Activated B cell treated with CpG ODN at 0.5 μM for 24 hours (primary cell): Measurements from ENCODE around the gene PCDHGA10. TPM values are rescaled to one million over a fixed set of nuclear protein-coding genes. Genes with fewer than 3 reads are reported as not detected.

Experiments
- ATAC-seq: fragments of 200-7000 bp; cut with Tn5 transposase; one replicate; pipeline ENCODE4 v1.10.0; 2021; ENCODE audit warnings: low read depth, mild to moderate bottlenecking, moderate library complexity
- CTCF ChIA-PET: fragments of 350-600 bp; sonication (Branson Sonifier 250); formaldehyde crosslinking; loops from one replicate; lab custom pipeline; 2021; ENCODE audit warnings: antibody characterized with exemption; lab: Charles Lee
- POLR2A ChIA-PET: fragments of 350-600 bp; sonication (Branson Sonifier 250); formaldehyde crosslinking; loops from one replicate; lab custom pipeline; 2021; ENCODE audit warnings: antibody characterized with exemption; lab: Charles Lee
- DNase-seq: peaks from one replicate; pipeline ENCODE4 v3.0.0; 2022
- H3K27ac Mint-ChIP-seq: one replicate; pipeline ENCODE4 v1.8.0; 2020; ENCODE audit warnings: mixed read lengths
- H3K27me3 Mint-ChIP-seq: one replicate; pipeline ENCODE4 v1.8.0; 2021; ENCODE audit warnings: mixed read lengths
- H3K36me3 Mint-ChIP-seq: one replicate; pipeline ENCODE4 v1.8.0; 2021; ENCODE audit warnings: low read depth, mixed read lengths
- H3K4me1 Mint-ChIP-seq: one replicate; pipeline ENCODE4 v1.8.0; 2021; ENCODE audit warnings: mixed read lengths
- H3K4me3 Mint-ChIP-seq: one replicate; pipeline ENCODE4 v1.8.0; 2020; ENCODE audit warnings: mild to moderate bottlenecking, mixed read lengths
- H3K9me3 Mint-ChIP-seq: one replicate; pipeline ENCODE4 v1.8.0; 2020; ENCODE audit warnings: mixed read lengths
- CTCF ChIP-seq: fragments of 200-600 bp; IDR thresholded peaks from one replicate; pipeline ENCODE4 v1.8.0; 2022; ENCODE audit warnings: antibody characterized with exemption, mild to moderate bottlenecking
- intact Hi-C: fragments of 100-400 bp; cut with micrococcal nuclease; formaldehyde crosslinking; loops from one replicate; pipeline ENCODE4 v1.15.1; 2024
- total RNA-seq: library from RNA; stranded (reverse); gene quantifications from 2 replicates; pipeline ENCODE4 v1.2.3, GENCODE V29; 2022

Gene PCDHGA10
- total RNA-seq, 1 donor from 2014 or later, result 1.3 TPM

DNA sequence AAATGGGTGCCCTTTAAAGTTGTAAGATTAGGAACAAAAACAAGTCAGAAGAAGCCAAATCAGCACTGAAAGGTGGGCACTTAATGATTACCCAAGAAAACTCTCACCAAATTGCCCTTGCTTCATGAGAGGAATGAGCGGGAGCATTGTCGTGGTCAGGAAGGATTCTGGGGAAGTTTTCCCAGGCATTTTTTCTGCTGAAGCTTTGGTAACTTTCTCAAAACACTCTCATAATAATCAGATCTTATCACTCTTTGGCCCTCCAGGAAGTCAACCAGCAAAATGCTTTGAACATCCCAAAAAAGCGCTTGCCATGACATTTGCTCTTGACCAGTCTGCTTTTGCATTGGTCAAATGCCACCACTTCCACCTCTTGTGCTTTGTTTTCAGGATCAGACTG, 52.6 kb downstream of the PCDHGA10 start:
- H3K27me3 Mint-ChIP-seq, result peaks cover 3% of the 10 kb centered on the region
- peaks cover 2% of the 10 kb centered on the region for H3K9me3 Mint-ChIP-seq
- ATAC-seq (no peak), DNase-seq (no peak)
- no peak for TF ChIP-seq CTCF
- H3K27ac Mint-ChIP-seq, result no peak overlapping the region
- no peaks in the 10 kb centered on the region for H3K36me3 Mint-ChIP-seq
- ChIA-PET POLR2A (no interaction called here), CTCF (interaction anchor here (0.9 to 1.1 kb wide), 2 partner anchors 10 to 13 kb away, joined by 4 read pairs; partner anchors contain the start of gene PCDHGC3)
- H3K4me1 Mint-ChIP-seq, result no peaks in the 10 kb centered on the region
- intact Hi-C loops, result no loop called here
- H3K4me3 Mint-ChIP-seq, result no peak overlapping the region

Other genes starting within 250 kb of the PCDHGA10 start
- not detected in 2 replicates for gene PCDHB7, start 240.3 kb upstream of the PCDHGA10 start, total RNA-seq
- gene PCDHB8, start 235.2 kb upstream of the PCDHGA10 start, total RNA-seq, result not detected in 2 replicates
- gene PCDHB16, start 230.6 kb upstream of the PCDHGA10 start, total RNA-seq, result not detected in 2 replicates
- 0.27 and 0.29 TPM in 2 replicates for gene PCDHB9, start 225.8 kb upstream of the PCDHGA10 start, total RNA-seq
- gene PCDHB10, start 220.6 kb upstream of the PCDHGA10 start, total RNA-seq, result 0.07 TPM in 1 of 2 replicates, not detected in the other
- not detected in 2 replicates for gene PCDHB11, start 213.4 kb upstream of the PCDHGA10 start, total RNA-seq
- gene PCDHB12, start 204.3 kb upstream of the PCDHGA10 start, total RNA-seq, result not detected in 2 replicates
- 0.07 and 0.09 TPM in 2 replicates for gene PCDHB13, start 199.1 kb upstream of the PCDHGA10 start, total RNA-seq
- gene PCDHB14, start 189.6 kb upstream of the PCDHGA10 start, total RNA-seq, result 0.11 TPM in 1 of 2 replicates, not detected in the other
- gene PCDHB15, start 167.6 kb upstream of the PCDHGA10 start, total RNA-seq, result not detected in 2 replicates
- gene SLC25A2, start 108.9 kb upstream of the PCDHGA10 start, total RNA-seq, result 2.6 and 3.9 TPM in 2 replicates
- gene TAF7, start 92.2 kb upstream of the PCDHGA10 start, total RNA-seq, result 86.7 and 87.3 TPM in 2 replicates
- 0.20 and 0.29 TPM in 2 replicates for gene PCDHGA1, start 82.5 kb upstream of the PCDHGA10 start, total RNA-seq
- gene PCDHGA2, start 74.2 kb upstream of the PCDHGA10 start, total RNA-seq, result 0.09 and 0.15 TPM in 2 replicates
- 0.20 and 0.51 TPM in 2 replicates for gene PCDHGA3, start 69.2 kb upstream of the PCDHGA10 start, total RNA-seq
- gene PCDHGB1, start 62.9 kb upstream of the PCDHGA10 start, total RNA-seq, result 0.37 and 0.44 TPM in 2 replicates
- 0.34 and 0.75 TPM in 2 replicates for gene PCDHGA4, start 58.0 kb upstream of the PCDHGA10 start, total RNA-seq
- gene PCDHGB2, start 53.0 kb upstream of the PCDHGA10 start, total RNA-seq, result 2.2 and 2.6 TPM in 2 replicates
- gene PCDHGA5, start 48.8 kb upstream of the PCDHGA10 start, total RNA-seq, result 1.1 and 1.2 TPM in 2 replicates
- 2.0 and 2.6 TPM in 2 replicates for gene PCDHGB3, start 42.7 kb upstream of the PCDHGA10 start, total RNA-seq
- 1.8 and 2.3 TPM in 2 replicates for gene PCDHGA6, start 39.1 kb upstream of the PCDHGA10 start, total RNA-seq
- 1.3 and 1.6 TPM in 2 replicates for gene PCDHGA7, start 30.2 kb upstream of the PCDHGA10 start, total RNA-seq
- 0.91 and 1.2 TPM in 2 replicates for gene PCDHGB4, start 25.3 kb upstream of the PCDHGA10 start, total RNA-seq
- 0.54 and 0.69 TPM in 2 replicates for gene PCDHGA8, start 20.4 kb upstream of the PCDHGA10 start, total RNA-seq
- 1.8 and 2.7 TPM in 2 replicates for gene PCDHGB5, start 15.0 kb upstream of the PCDHGA10 start, total RNA-seq
- 1.1 and 1.3 TPM in 2 replicates for gene PCDHGA9, start 10.2 kb upstream of the PCDHGA10 start, total RNA-seq
- gene PCDHGB6, start 5.0 kb upstream of the PCDHGA10 start, total RNA-seq, result 1.2 and 1.6 TPM in 2 replicates
- gene PCDHGB7, start 4.7 kb downstream of the PCDHGA10 start, total RNA-seq, result 1.2 and 1.4 TPM in 2 replicates
- gene PCDHGA11, start 8.1 kb downstream of the PCDHGA10 start, total RNA-seq, result 0.73 and 1.1 TPM in 2 replicates
- 1.3 and 1.6 TPM in 2 replicates for gene PCDHGA12, start 17.5 kb downstream of the PCDHGA10 start, total RNA-seq
- gene PCDHGC3, start 63.0 kb downstream of the PCDHGA10 start, total RNA-seq, result 2.6 and 3.3 TPM in 2 replicates
- gene PCDHGC4, start 72.0 kb downstream of the PCDHGA10 start, total RNA-seq, result 0.69 TPM in 2 replicates
- gene PCDHGC5, start 76.1 kb downstream of the PCDHGA10 start, total RNA-seq, result 0.24 and 0.38 TPM in 2 replicates
- 136 and 138 TPM in 2 replicates for gene DIAPH1, start 206.0 kb downstream of the PCDHGA10 start, total RNA-seq
- gene HDAC3, start 223.9 kb downstream of the PCDHGA10 start, total RNA-seq, result 101 and 102 TPM in 2 replicates
- gene RELL2, start 224.0 kb downstream of the PCDHGA10 start, total RNA-seq, result 16.8 and 18.9 TPM in 2 replicates
- 63.2 and 79.5 TPM in 2 replicates for gene FCHSD1, start 238.4 kb downstream of the PCDHGA10 start, total RNA-seq